Ovary (tissue), 9 donors: ENCODE results near the gene ABI3BP. TPM values are rescaled to one million over a fixed set of nuclear protein-coding genes. Genes with fewer than 3 reads are reported as not detected.

Source experiments
- DNase-seq, 5 donors: peaks; one replicate each; pipeline ENCODE4 v3.0.0-alpha.2; 2019 to 2020
- H3K27ac ChIP-seq, 2 donors: fragments of 200-600 bp; one replicate each; pipeline versions ENCODE4 v1.5.1 to v1.8.0; 2019 to 2022
- H3K27me3 ChIP-seq: fragments of 200-600 bp; one replicate; pipeline ENCODE4 v1.8.0; 2022
- H3K36me3 ChIP-seq: fragments of 200-600 bp; sonication (generic); one replicate; pipeline ENCODE4 v1.5.1; 2019
- H3K4me1 ChIP-seq: one replicate; pipeline ENCODE4 v1.8.1; 2013; ENCODE audit warnings: mild to moderate bottlenecking, moderate library complexity; ENCODE audit not compliant: insufficient read depth
- H3K4me3 ChIP-seq: fragments of 200-600 bp; sonication (generic); one replicate; pipeline ENCODE4 v1.5.1; 2017
- H3K9me3 ChIP-seq, 2 donors: fragments of 200-600 bp in 1 of 2; sonication (generic) in 1 of 2; one replicate each; pipeline versions ENCODE4 v1.5.1 to v1.8.1; 2013 to 2019; ENCODE audit warnings: mild to moderate bottlenecking in 1 of 2, moderate library complexity in 1 of 2
- CTCF ChIP-seq, 3 donors: fragments of 450-650 bp in 2 of 3; fragments of 200-600 bp in 1 of 3; IDR thresholded peaks; one replicate each; pipeline versions ENCODE4 v1.5.1 to v1.8.0; 2016 to 2022; ENCODE audit warnings: antibody characterized with exemption in 3 of 3, mild to moderate bottlenecking in 1 of 3
- EP300 ChIP-seq: sonication (generic); formaldehyde crosslinking; IDR thresholded peaks from one replicate; pipeline ENCODE4 v1.6.1; 2017; ENCODE audit warnings: antibody characterized with exemption
- POLR2A ChIP-seq: fragments of 450-650 bp; IDR thresholded peaks from one replicate; pipeline ENCODE4 v1.6.1; 2017; ENCODE audit warnings: antibody characterized with exemption, mild to moderate bottlenecking, moderate library complexity
- WGBS, 3 donors: extraction: QIAGEN DNeasy Blood & Tissue Kit in 1 of 3; methylation state at CpG; one replicate each; pipeline versions ENCODE4 v1.1.5 to v1.1.7; 2013 to 2017; 5-methylcytosine and 5-hydroxymethylcytosine counted together
- intact Hi-C, 4 donors: fragments of 100-400 bp; cut with DNase I; formaldehyde crosslinking; loops; one replicate each; pipeline versions ENCODE4 v1.11.0 to v1.15.1; 2022 to 2023
- polyA plus RNA-seq, 2 donors: library from polyadenylated mRNA; stranded (reverse); fragments of 200-250 nt in 1 of 2; fragments of 350-450 nt in 1 of 2; fragmentation: Illumina TruSeq in 1 of 2; extraction: RNeasy Lipid Tissue Mini Kit (QIAGEN cat#74804) in 1 of 2; gene quantifications; one replicate each; pipeline ENCODE4 v1.2.3, GENCODE V29; 2013 to 2014
- total RNA-seq, 7 donors: library from RNA; depleted of rRNA in 2 of 7; stranded (reverse); fragments of >200 nt in 2 of 7; fragmentation: NEBNext Ultra II Directional in 3 of 7; extraction: Animal tissue kit (Norgen Biotek cat#: 25700) in 3 of 7; gene quantifications; one replicate each; pipeline versions ENCODE4 v1.1.0 to v1.2.4, GENCODE V29; 2016 to 2023
- donor health status: DM: no; HTN: no; CAD: no; lungs with moderate emphysema.
- donor health status: DM: no; HTN: no; CAD: no.
- donor health status: Bipolar disorder and iron deficiency.
- donor health status: DM: yes; HTN: yes; CAD: no.
- donor health status: DM: no; HTN: no; CAD: no.
- donor health status: DM: yes; HTN: yes; CAD: no.

ABI3BP gene
- total and polyA plus RNA-seq, 9 donors: 31.1 to 229 (median 84.1) TPM

GRCh38 chr3:100932491-100932890 lies 60.7 kb downstream of the ABI3BP start:
- no peak for TF ChIP-seq CTCF (IDR thresholded peaks at IDR 0.05)
- no peak for TF ChIP-seq EP300
- TF ChIP-seq POLR2A: no peak

GRCh38 chr3:100928638-100929428 lies 64.4 kb downstream of the ABI3BP start:
- TF ChIP-seq POLR2A: no peak
- no peak for TF ChIP-seq EP300
- no peak for TF ChIP-seq CTCF (IDR thresholded peaks at IDR 0.05)
- intact Hi-C loops: no loop called here
- no peak for DNase-seq
- no peak overlapping the region for H3K4me3 ChIP-seq
- no peaks in the 10 kb centered on the region for H3K27me3 ChIP-seq
- H3K9me3 ChIP-seq: no peaks in the 10 kb centered on the region
- H3K27ac ChIP-seq: no peak overlapping the region
- no peaks in the 10 kb centered on the region for H3K36me3 ChIP-seq
- 67 to 82% (median 78%) methylated on average over 6 of the region's 6 CpGs for WGBS, 3 donors
- H3K4me1 ChIP-seq: peaks cover 1% of the 10 kb centered on the region

More at GRCh38 chr3:100932491-100932890, 60.7 kb downstream of the ABI3BP start:
- H3K4me1 ChIP-seq: no peaks in the 10 kb centered on the region
- no peak overlapping the region for H3K27ac ChIP-seq
- H3K27me3 ChIP-seq: no peaks in the 10 kb centered on the region
- no peaks in the 10 kb centered on the region for H3K36me3 ChIP-seq
- WGBS, 3 donors: 80 to 85% (median 82%) methylated on average over 4 of the region's 4 CpGs
- no peak for DNase-seq
- no peak overlapping the region for H3K4me3 ChIP-seq
- intact Hi-C loops: no loop called here
- no peaks in the 10 kb centered on the region for H3K9me3 ChIP-seq

- Histone ChIP-seq H3K27ac (no peak overlapping the region), H3K9me3 (no peaks in the 10 kb centered on the region), H3K36me3 (no peaks in the 10 kb centered on the region), H3K4me3 (no peak overlapping the region), H3K4me1 (peaks cover 1% of the 10 kb centered on the region), H3K27me3 (no peaks in the 10 kb centered on the region)
- no peak for DNase-seq
- TF ChIP-seq EP300 (no peak), POLR2A (no peak), CTCF (IDR thresholded peaks at IDR 0.05) (no peak)
- intact Hi-C loops: no loop called here
These were observed 65.4 kb downstream of the ABI3BP start for GRCh38 chr3:100927775-100928174.

- no peak for TF ChIP-seq EP300
- TF ChIP-seq CTCF (IDR thresholded peaks at IDR 0.05): no peak
- TF ChIP-seq POLR2A: no peak
- Histone ChIP-seq H3K4me1 (no peaks in the 10 kb centered on the region), H3K36me3 (no peaks in the 10 kb centered on the region), H3K4me3 (no peak overlapping the region), H3K27me3 (no peaks in the 10 kb centered on the region), H3K27ac (no peak overlapping the region), H3K9me3 (no peaks in the 10 kb centered on the region)
- no peak for DNase-seq
- 36 to 40% (median 37%) methylated on average over 10 of the region's 10 CpGs for WGBS, 3 donors
- intact Hi-C loops: no loop called here
These were observed 77.3 kb downstream of the ABI3BP start for GRCh38 chr3:100915706-100916495.
